Activated B cell treated with CpG ODN at 0.5 μM for 24 hours (primary cell): ENCODE results near the gene EXD3. TPM values are rescaled to one million over a fixed set of nuclear protein-coding genes. Genes with fewer than 3 reads are reported as not detected.
"Not testable (repeated sequence)": the region's sequence is repeated elsewhere in the genome, so short reads cannot be mapped to it uniquely, and the experiment has no call there.

Experiments
- ATAC-seq: fragments of 200-7000 bp; cut with Tn5 transposase; one replicate; pipeline ENCODE4 v1.10.0; 2021; ENCODE audit warnings: low read depth, mild to moderate bottlenecking, moderate library complexity
- CTCF ChIA-PET: fragments of 350-600 bp; sonication (Branson Sonifier 250); formaldehyde crosslinking; loops from one replicate; lab custom pipeline; 2021; ENCODE audit warnings: antibody characterized with exemption; lab: Charles Lee
- POLR2A ChIA-PET: fragments of 350-600 bp; sonication (Branson Sonifier 250); formaldehyde crosslinking; loops from one replicate; lab custom pipeline; 2021; ENCODE audit warnings: antibody characterized with exemption; lab: Charles Lee
- DNase-seq: peaks from one replicate; pipeline ENCODE4 v3.0.0; 2022
- H3K27ac Mint-ChIP-seq: one replicate; pipeline ENCODE4 v1.8.0; 2020; ENCODE audit warnings: mixed read lengths
- H3K27me3 Mint-ChIP-seq: one replicate; pipeline ENCODE4 v1.8.0; 2021; ENCODE audit warnings: mixed read lengths
- H3K36me3 Mint-ChIP-seq: one replicate; pipeline ENCODE4 v1.8.0; 2021; ENCODE audit warnings: low read depth, mixed read lengths
- H3K4me1 Mint-ChIP-seq: one replicate; pipeline ENCODE4 v1.8.0; 2021; ENCODE audit warnings: mixed read lengths
- H3K4me3 Mint-ChIP-seq: one replicate; pipeline ENCODE4 v1.8.0; 2020; ENCODE audit warnings: mild to moderate bottlenecking, mixed read lengths
- H3K9me3 Mint-ChIP-seq: one replicate; pipeline ENCODE4 v1.8.0; 2020; ENCODE audit warnings: mixed read lengths
- intact Hi-C: fragments of 100-400 bp; cut with micrococcal nuclease; formaldehyde crosslinking; loops from one replicate; pipeline ENCODE4 v1.15.1; 2024
- total RNA-seq: library from RNA; stranded (reverse); gene quantifications from 2 replicates; pipeline ENCODE4 v1.2.3, GENCODE V29; 2022
- TF ChIP-seq, protein P1 (sequence below): fragments of 200-600 bp; IDR thresholded peaks from one replicate; pipeline ENCODE4 v1.8.0; 2022; ENCODE audit warnings: antibody characterized with exemption, mild to moderate bottlenecking

Gene EXD3
- total RNA-seq, 1 donor from 2014 or later = 12.8 TPM

DNA sequence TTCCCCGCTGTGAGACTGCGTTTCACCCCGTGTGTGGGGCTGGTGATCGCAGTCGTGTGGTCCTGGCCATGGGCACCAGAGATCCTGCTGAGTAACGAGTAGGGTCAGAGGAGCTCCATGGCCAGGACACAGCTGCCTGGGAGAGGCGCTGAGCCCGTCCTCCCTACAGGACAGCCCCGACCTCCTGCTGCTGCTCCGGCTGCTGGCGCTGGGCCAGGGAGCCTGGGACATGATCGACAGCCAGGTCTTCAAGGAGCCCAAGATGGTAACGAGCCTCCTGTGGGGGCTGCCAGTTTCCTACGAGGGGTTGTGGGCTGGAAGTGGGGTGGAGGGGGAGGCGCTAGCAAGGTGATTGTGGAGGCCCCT, 156.8 kb downstream of the EXD3 start:
- TF ChIP-seq, protein P1, sequence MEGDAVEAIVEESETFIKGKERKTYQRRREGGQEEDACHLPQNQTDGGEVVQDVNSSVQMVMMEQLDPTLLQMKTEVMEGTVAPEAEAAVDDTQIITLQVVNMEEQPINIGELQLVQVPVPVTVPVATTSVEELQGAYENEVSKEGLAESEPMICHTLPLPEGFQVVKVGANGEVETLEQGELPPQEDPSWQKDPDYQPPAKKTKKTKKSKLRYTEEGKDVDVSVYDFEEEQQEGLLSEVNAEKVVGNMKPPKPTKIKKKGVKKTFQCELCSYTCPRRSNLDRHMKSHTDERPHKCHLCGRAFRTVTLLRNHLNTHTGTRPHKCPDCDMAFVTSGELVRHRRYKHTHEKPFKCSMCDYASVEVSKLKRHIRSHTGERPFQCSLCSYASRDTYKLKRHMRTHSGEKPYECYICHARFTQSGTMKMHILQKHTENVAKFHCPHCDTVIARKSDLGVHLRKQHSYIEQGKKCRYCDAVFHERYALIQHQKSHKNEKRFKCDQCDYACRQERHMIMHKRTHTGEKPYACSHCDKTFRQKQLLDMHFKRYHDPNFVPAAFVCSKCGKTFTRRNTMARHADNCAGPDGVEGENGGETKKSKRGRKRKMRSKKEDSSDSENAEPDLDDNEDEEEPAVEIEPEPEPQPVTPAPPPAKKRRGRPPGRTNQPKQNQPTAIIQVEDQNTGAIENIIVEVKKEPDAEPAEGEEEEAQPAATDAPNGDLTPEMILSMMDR = no peak
- Mint-ChIP-seq H3K4me3 (no peak overlapping the region), H3K36me3 (peaks cover 53% of the 10 kb centered on the region), H3K4me1 (peaks cover 36% of the 10 kb centered on the region), H3K27ac (no peak overlapping the region), H3K27me3 (no peaks in the 10 kb centered on the region), H3K9me3 (no peaks in the 10 kb centered on the region)
- ChIA-PET CTCF (interaction anchor here (0.6 kb wide), 1 partner anchor 30 kb away, joined by 3 read pairs; no protein-coding TSS in a partner anchor), POLR2A (interaction anchor here (2.0 to 2.6 kb wide), 2 partner anchors 12 to 25 kb away, joined by 4 to 13 read pairs; partner anchors contain the start of gene TUBB4B)
- ATAC-seq = no peak
- intact Hi-C loops = no loop called here
- DNase-seq = no peak

DNA sequence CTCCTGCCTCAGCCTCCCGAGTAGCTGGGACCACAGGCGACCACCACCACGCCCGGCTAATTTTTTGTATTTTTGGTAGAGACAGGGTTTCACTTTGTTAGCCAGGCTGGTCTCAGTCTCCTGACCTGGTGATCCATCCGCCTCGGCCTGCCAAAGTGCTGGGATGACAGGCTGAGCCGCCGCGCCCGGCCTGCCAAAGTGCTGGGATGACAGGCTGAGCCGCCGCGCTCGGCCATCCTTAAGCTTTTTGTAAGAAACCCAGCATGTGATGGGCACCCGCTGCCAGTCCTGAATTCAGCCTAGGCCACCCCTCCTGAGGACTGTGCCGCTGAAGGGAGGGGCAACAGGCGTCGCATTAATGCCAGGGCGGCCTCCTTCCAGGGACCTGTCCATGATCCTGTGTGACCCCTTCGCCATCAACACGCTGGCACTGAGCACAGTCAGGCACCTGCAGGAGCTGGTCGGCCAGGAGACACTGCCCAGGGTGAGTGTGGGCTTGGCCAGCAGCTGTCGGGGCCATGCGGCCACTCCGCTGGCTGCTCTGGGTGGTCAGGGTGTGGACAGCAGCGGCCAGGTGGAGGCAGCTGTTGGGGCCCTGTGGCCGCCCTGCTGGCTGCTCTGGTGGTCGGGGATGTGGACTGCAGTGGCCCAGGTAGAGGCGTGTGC, 157.3 kb downstream of the EXD3 start:
- ChIA-PET CTCF (no interaction called here), POLR2A (interaction anchor here (0.6 to 2.6 kb wide), 3 partner anchors 11 to 25 kb away, joined by 4 to 13 read pairs (median 6); partner anchors contain the start of gene TUBB4B)
- intact Hi-C loops = no loop called here
- Mint-ChIP-seq H3K4me1 (peaks cover 32% of the 10 kb centered on the region), H3K36me3 (peaks cover 53% of the 10 kb centered on the region), H3K27me3 (no peaks in the 10 kb centered on the region), H3K27ac (no peak overlapping the region), H3K4me3 (no peak overlapping the region), H3K9me3 (no peaks in the 10 kb centered on the region)
- ATAC-seq = no peak
- DNase-seq = no peak
- TF ChIP-seq, protein P1 = no peak

DNA sequence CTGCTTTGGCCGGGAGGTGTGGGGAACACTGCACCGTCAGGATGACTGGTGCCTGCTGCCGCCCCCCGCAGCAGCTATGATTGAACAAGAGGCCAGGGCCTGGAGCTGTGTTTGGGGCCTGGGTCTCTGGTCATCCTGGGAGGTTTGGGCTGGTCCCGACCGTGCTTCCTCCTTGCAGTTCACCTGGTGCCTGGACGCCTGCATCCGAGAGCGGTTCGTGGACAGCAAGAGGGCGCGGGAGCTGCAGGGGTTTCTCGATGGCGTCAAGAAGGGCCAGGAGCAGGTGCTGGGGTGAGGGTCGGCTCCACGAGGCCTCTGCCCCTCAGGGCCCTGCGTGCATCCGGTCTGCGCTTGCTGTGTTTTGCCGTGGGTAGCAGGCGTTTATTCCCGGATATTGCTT, 158.9 kb downstream of the EXD3 start:
- Mint-ChIP-seq H3K9me3 (no peaks in the 10 kb centered on the region), H3K4me3 (no peak overlapping the region), H3K4me1 (peaks cover 22% of the 10 kb centered on the region), H3K36me3 (peaks cover 47% of the 10 kb centered on the region), H3K27ac (no peak overlapping the region), H3K27me3 (no peaks in the 10 kb centered on the region)
- CTCF ChIA-PET = no interaction called here
- no peak for ATAC-seq
- TF ChIP-seq, protein P1 = no peak
- no peak for DNase-seq
- POLR2A ChIA-PET = interaction anchor here (0.7 kb wide), 1 partner anchor 7 kb away, joined by 3 read pairs; no protein-coding TSS in a partner anchor
- intact Hi-C loops = no loop called here

DNA sequence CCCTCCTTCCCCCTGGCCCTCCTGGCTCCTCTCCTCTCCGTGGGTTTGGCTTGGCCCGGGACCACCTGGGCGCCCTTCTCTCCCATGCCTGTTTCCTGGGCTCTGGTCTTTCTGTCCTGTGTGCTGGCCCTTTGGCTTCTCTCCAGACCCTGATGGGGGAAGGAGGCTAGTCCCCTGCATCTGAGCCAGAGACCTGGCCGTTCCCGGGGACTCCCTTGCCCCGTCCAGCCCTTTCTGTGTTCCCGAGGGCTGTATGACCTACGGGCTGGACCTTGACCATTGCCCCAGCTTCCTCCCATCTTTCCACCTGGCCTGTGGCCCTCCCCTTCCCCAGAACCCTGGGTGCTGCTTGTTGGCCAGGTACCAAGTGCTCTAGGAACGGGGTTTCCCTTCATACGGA, 159.5 kb downstream of the EXD3 start:
- H3K27me3 Mint-ChIP-seq = no peaks in the 10 kb centered on the region
- ATAC-seq = no peak
- H3K27ac Mint-ChIP-seq = no peak overlapping the region
- TF ChIP-seq, protein P1 = no peak
- ChIA-PET CTCF (interaction anchor here (0.9 to 3.2 kb wide), 2 partner anchors 23 to 27 kb away, joined by 4 to 13 read pairs; partner anchors contain the start of gene TUBB4B), POLR2A (no interaction called here)
- intact Hi-C loops = no loop called here
- peaks cover 48% of the 10 kb centered on the region for H3K36me3 Mint-ChIP-seq
- peaks cover 17% of the 10 kb centered on the region for H3K4me1 Mint-ChIP-seq
- no peak for DNase-seq
- H3K4me3 Mint-ChIP-seq = no peak overlapping the region
- no peaks in the 10 kb centered on the region for H3K9me3 Mint-ChIP-seq

DNA sequence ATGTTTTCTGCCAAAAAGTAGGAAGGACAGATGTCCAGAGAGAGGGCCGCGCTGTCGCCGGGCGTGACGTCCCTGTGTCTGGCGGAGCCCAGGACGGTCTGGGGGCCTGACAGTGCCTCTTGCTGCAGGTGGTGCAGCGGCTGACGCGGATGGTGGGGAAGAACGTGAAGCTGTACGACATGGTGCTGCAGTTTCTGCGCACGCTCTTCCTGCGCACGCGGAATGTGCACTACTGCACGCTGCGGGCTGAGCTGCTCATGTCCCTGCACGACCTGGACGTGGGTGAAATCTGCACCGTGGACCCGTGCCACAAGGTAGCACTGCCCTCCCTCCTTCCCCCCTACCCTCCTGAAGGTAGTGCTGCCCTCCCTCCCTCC, 160.1 kb downstream of the EXD3 start:
- Mint-ChIP-seq H3K36me3 (peaks cover 47% of the 10 kb centered on the region), H3K27ac (no peak overlapping the region), H3K4me1 (peaks cover 11% of the 10 kb centered on the region), H3K9me3 (no peaks in the 10 kb centered on the region), H3K27me3 (no peaks in the 10 kb centered on the region), H3K4me3 (no peak overlapping the region)
- TF ChIP-seq, protein P1 = no peak
- DNase-seq (no peak), ATAC-seq (no peak)
- POLR2A ChIA-PET = no interaction called here
- intact Hi-C loops = no loop called here
- CTCF ChIA-PET = interaction anchor here (0.9 to 3.2 kb wide), 3 partner anchors 11 to 26 kb away, joined by 3 to 13 read pairs (median 4); partner anchors contain the start of gene TUBB4B

DNA sequence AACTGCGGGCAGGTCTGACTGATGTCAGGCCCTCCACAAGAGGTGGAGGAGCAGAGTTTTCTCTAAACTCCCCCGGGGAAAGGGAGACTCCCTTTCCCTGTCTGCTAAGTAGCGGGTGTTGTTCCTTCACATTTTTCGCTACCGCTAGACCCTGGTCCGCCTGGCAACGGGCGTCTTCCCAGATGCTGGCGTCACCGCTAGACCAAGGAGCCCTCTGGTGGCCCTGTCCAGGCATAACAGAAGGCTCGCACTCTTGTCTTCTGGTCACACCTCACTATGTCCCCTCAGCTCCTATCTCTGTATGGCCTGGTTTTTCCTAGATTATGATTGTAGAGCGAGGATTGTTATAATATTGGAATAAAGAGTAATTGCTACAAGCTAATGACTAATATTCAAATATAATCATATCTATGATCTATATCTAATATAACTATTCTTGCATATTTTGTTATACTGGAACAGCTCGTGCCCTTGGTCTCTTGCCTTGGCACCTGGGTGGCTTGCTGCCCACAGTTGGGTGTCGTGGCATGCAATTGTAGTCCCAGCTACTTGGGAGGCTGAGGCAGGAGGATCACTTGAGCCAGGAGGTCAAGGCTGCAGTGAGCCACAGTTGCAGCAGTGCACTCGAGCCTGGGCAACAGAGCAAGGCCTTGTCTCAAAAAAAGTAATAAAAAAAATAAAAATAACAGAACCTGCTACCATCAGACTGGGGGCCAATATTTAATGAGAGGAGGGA, 160.6 kb downstream of the EXD3 start:
- DNase-seq, intact Hi-C loops, H3K27me3 Mint-ChIP-seq, H3K4me3 Mint-ChIP-seq, H3K9me3 Mint-ChIP-seq, H3K27ac Mint-ChIP-seq, H3K4me1 Mint-ChIP-seq, ATAC-seq: not testable (repeated sequence)
- CTCF ChIA-PET = interaction anchor here (1.1 to 3.2 kb wide), 2 partner anchors 12 to 25 kb away, joined by 3 to 13 read pairs; no protein-coding TSS in a partner anchor
- peaks cover 43% of the 10 kb centered on the region for H3K36me3 Mint-ChIP-seq
- POLR2A ChIA-PET = interaction anchor here (0.7 to 1.9 kb wide), 4 partner anchors 15 to 216 kb away, joined by 4 to 11 read pairs (median 5); partner anchors contain the start of genes NPDC1, TOR4A and TUBB4B
